Measurements from ENCODE around the gene ACSM2B.

- TF ChIP-seq CTCF (IDR thresholded peaks at IDR 0.05) (no peak), POLR2A (IDR thresholded peaks at IDR 0.05) (no peak)
Measured at GRCh38 chr16:20568404-20568803, 7.8 kb downstream of the ACSM2B start.
